OCI-LY1 (cell line): ENCODE measurements around the gene CSMD2.

Experiments used
- H2AFZ ChIP-seq: fragments of 200-600 bp; sonication (generic), shearing (Covaris generic); 2 replicates; pipeline ENCODE4 v1.6.0; 2014; ENCODE audit warnings: antibody characterized with exemption, mild to moderate bottlenecking, low read length
- H3F3A ChIP-seq: fragments of 200-600 bp; sonication (generic), shearing (Covaris generic); 2 replicates; pipeline ENCODE4 v1.6.0; 2014; ENCODE audit warnings: mild to moderate bottlenecking, antibody characterized with exemption, low read length, moderate library complexity; ENCODE audit not compliant: insufficient read depth
- H3K27ac ChIP-seq: fragments of 200-600 bp; sonication (generic); 2 replicates; pipeline ENCODE4 v1.5.1; 2014; ENCODE audit warnings: low read length, mixed run types, mild to moderate bottlenecking, low read depth; ENCODE audit not compliant: poor library complexity, severe bottlenecking
- H3K27me3 ChIP-seq: fragments of 200-600 bp; sonication (generic); 2 replicates; pipeline ENCODE4 v1.6.0; 2014; ENCODE audit warnings: antibody characterized with exemption, mild to moderate bottlenecking, low read length, moderate library complexity; ENCODE audit not compliant: insufficient read depth
- H3K36me3 ChIP-seq: fragments of 200-600 bp; sonication (generic); 2 replicates; pipeline ENCODE4 v1.6.1; 2014; ENCODE audit warnings: mild to moderate bottlenecking, antibody characterized with exemption, low read length, moderate library complexity, mixed read lengths; ENCODE audit not compliant: insufficient read depth
- H3K4me1 ChIP-seq: fragments of 200-600 bp; sonication (generic); 2 replicates; pipeline ENCODE4 v1.5.1; 2014; ENCODE audit warnings: mild to moderate bottlenecking, low read length, moderate library complexity; ENCODE audit not compliant: insufficient read depth, severe bottlenecking
- H3K4me2 ChIP-seq: fragments of 200-600 bp; sonication (generic), shearing (Covaris generic); 2 replicates; pipeline ENCODE4 v1.6.1; 2014; ENCODE audit warnings: low read length
- H3K4me3 ChIP-seq: fragments of 200-600 bp; sonication (generic); 2 replicates; pipeline ENCODE4 v1.5.1; 2014; ENCODE audit warnings: low read length, low read depth, mild to moderate bottlenecking, mixed read lengths; ENCODE audit not compliant: poor library complexity, severe bottlenecking
- H3K79me2 ChIP-seq: fragments of 200-600 bp; shearing (Covaris generic); 2 replicates; pipeline ENCODE4 v1.6.1; 2016; ENCODE audit warnings: mixed run types, low read length, mixed read lengths; ENCODE audit not compliant: insufficient read depth
- H3K9ac ChIP-seq: fragments of 200-600 bp; sonication (generic), shearing (Covaris generic); 2 replicates; pipeline ENCODE4 v1.6.1; 2014; ENCODE audit warnings: mild to moderate bottlenecking, low read length, mixed read lengths
- H3K9me2 ChIP-seq: fragments of 200-600 bp; sonication (generic), shearing (Covaris generic); 2 replicates; pipeline ENCODE4 v1.6.1; 2014; ENCODE audit warnings: low read depth, mild to moderate bottlenecking, low read length, mixed read lengths
- H3K9me3 ChIP-seq: fragments of 200-600 bp; shearing (Covaris generic); 2 replicates; pipeline ENCODE4 v1.6.1; 2014; ENCODE audit warnings: low read length, mixed read lengths
- H4K20me1 ChIP-seq: fragments of 200-600 bp; sonication (generic), shearing (Covaris generic); 2 replicates; pipeline ENCODE4 v1.6.0; 2016; ENCODE audit warnings: mild to moderate bottlenecking, low read length; ENCODE audit not compliant: insufficient read depth
- EZH2 ChIP-seq: fragments of 200-600 bp; sonication (generic), shearing (Covaris generic); IDR thresholded peaks from 2 replicates; pipeline ENCODE4 v1.8.0; 2017; ENCODE audit warnings: borderline replicate concordance, mixed run types, mild to moderate bottlenecking, antibody characterized with exemption, low read length, moderate library complexity, mixed read lengths
- TF ChIP-seq, protein P1 (sequence below): fragments of 200-600 bp; sonication (generic), shearing (Covaris generic); IDR thresholded peaks from 2 replicates; pipeline ENCODE4 v1.5.1; 2017; ENCODE audit warnings: mild to moderate bottlenecking, antibody characterized with exemption, low read length, moderate library complexity, mixed read lengths

CSMD2 gene

DNA sequence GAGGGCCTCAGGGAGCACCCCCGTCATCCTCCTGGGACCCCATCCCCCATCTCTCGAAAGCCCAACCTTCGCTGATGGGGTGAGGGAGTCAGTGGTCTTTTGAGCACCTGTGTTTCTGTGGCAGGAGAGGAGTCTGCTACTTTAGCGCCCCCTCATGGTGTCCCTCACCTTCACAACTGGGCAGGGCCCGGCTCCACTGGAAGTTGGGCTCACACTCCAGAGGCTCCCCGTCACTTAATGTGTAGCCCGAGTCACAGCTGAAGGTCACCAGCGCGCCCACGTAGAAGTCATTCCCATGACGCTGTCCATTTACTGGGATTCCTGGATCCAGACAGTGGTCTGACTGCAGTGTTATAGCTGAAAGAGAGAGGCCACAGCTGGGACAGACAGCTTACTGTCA lies 440.7 kb downstream of the CSMD2 start:
- Histone ChIP-seq H3K36me3 (no peaks in the 10 kb centered on the region), H4K20me1 (no peaks in the 10 kb centered on the region), H3K4me1 (no peaks in the 10 kb centered on the region), H3K27me3 (no peaks in the 10 kb centered on the region), H3K79me2 (no peaks in the 10 kb centered on the region), H3K9me3 (no peaks in the 10 kb centered on the region), H3K9ac (no peak overlapping the region), H3K9me2 (no peaks in the 10 kb centered on the region), H3K4me2 (no peak overlapping the region), H3K27ac (no peak overlapping the region), H2AFZ (no peak overlapping the region), H3F3A (no peaks in the 10 kb centered on the region), H3K4me3 (no peak overlapping the region)
- TF ChIP-seq, protein P1, sequence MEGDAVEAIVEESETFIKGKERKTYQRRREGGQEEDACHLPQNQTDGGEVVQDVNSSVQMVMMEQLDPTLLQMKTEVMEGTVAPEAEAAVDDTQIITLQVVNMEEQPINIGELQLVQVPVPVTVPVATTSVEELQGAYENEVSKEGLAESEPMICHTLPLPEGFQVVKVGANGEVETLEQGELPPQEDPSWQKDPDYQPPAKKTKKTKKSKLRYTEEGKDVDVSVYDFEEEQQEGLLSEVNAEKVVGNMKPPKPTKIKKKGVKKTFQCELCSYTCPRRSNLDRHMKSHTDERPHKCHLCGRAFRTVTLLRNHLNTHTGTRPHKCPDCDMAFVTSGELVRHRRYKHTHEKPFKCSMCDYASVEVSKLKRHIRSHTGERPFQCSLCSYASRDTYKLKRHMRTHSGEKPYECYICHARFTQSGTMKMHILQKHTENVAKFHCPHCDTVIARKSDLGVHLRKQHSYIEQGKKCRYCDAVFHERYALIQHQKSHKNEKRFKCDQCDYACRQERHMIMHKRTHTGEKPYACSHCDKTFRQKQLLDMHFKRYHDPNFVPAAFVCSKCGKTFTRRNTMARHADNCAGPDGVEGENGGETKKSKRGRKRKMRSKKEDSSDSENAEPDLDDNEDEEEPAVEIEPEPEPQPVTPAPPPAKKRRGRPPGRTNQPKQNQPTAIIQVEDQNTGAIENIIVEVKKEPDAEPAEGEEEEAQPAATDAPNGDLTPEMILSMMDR: no peak; the same call in 1 of the 2 replicates
- no peak for TF ChIP-seq EZH2

DNA sequence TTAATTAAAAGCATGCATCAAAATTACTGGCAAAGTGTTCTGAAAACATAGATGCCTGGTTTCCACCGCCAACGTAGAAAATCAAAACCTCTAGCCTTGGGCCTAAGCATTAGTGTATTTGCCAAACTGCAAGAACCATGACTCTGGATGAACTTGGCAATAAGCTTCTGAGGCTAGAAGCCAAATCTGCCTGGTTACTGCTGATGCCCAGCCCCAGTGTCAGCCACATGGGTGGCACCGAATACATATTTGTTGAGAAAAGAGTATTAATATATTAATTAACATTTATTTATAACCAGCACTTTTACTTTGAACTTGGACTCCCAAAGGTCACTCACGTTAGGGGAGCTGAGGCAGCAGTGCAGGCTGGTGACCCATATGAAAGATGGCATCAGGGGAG lies 441.8 kb downstream of the CSMD2 start:
- Histone ChIP-seq H3K36me3 (no peaks in the 10 kb centered on the region), H3K4me3 (no peak overlapping the region), H3K9ac (no peak overlapping the region), H2AFZ (no peak overlapping the region), H3K4me1 (no peaks in the 10 kb centered on the region), H4K20me1 (no peaks in the 10 kb centered on the region), H3K9me3 (no peaks in the 10 kb centered on the region), H3F3A (no peaks in the 10 kb centered on the region), H3K79me2 (no peaks in the 10 kb centered on the region), H3K4me2 (no peak overlapping the region), H3K27ac (no peak overlapping the region), H3K9me2 (no peaks in the 10 kb centered on the region), H3K27me3 (no peaks in the 10 kb centered on the region)
- TF ChIP-seq, protein P1: no peak
- no peak for TF ChIP-seq EZH2

DNA sequence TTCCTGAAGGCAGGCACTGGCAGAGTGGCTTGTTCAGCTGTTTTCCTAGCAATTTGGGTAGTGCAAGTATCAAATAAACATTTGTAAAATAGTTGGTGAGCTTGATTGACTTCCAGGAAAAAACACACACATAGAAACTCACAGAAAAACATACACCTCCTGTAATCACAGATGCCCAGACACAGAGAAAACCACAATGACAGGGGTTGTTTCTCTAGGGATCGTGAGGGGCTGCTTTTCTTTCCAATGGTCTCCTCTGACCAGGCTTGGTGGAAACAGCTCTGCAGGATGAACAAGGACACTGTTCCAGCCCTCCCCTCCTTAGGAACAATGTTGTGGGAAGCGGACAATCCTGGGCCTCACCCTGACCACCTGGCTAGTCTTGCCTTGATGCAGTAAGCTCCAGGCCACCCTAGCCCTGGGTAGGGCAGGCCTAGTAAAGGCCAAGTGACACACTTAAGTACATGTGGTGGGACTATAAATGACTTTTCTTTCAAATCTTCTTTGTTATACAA lies 443.7 kb downstream of the CSMD2 start:
- H3K9me3 ChIP-seq: no peaks in the 10 kb centered on the region
- no peaks in the 10 kb centered on the region for H3F3A ChIP-seq
- H3K27me3 ChIP-seq: no peaks in the 10 kb centered on the region
- no peaks in the 10 kb centered on the region for H4K20me1 ChIP-seq
- TF ChIP-seq, protein P1: no peak
- no peak for TF ChIP-seq EZH2
- no peaks in the 10 kb centered on the region for H3K4me1 ChIP-seq
- no peak overlapping the region for H3K4me3 ChIP-seq
- no peak overlapping the region for H3K4me2 ChIP-seq
- H2AFZ ChIP-seq: no peak overlapping the region
- H3K27ac ChIP-seq: no peak overlapping the region
- H3K9me2 ChIP-seq: no peaks in the 10 kb centered on the region
- H3K79me2 ChIP-seq: no peaks in the 10 kb centered on the region
- no peak overlapping the region for H3K9ac ChIP-seq
- H3K36me3 ChIP-seq: no peaks in the 10 kb centered on the region
